Measurements from ENCODE around the gene METTL9.
"Not testable (repeated sequence)": the region's sequence is repeated elsewhere in the genome, so short reads cannot be mapped to it uniquely, and the experiment has no call there.

- TF ChIP-seq, protein P1, sequence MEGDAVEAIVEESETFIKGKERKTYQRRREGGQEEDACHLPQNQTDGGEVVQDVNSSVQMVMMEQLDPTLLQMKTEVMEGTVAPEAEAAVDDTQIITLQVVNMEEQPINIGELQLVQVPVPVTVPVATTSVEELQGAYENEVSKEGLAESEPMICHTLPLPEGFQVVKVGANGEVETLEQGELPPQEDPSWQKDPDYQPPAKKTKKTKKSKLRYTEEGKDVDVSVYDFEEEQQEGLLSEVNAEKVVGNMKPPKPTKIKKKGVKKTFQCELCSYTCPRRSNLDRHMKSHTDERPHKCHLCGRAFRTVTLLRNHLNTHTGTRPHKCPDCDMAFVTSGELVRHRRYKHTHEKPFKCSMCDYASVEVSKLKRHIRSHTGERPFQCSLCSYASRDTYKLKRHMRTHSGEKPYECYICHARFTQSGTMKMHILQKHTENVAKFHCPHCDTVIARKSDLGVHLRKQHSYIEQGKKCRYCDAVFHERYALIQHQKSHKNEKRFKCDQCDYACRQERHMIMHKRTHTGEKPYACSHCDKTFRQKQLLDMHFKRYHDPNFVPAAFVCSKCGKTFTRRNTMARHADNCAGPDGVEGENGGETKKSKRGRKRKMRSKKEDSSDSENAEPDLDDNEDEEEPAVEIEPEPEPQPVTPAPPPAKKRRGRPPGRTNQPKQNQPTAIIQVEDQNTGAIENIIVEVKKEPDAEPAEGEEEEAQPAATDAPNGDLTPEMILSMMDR (conservative IDR thresholded peaks at IDR 0.05; ENCODE audit: low read length): not testable (repeated sequence)
- TF ChIP-seq EZH2phosphoT487 (IDR thresholded peaks at IDR 0.05; ENCODE audit: borderline replicate concordance): not testable (repeated sequence)
Measured at GRCh38 chr16:21551076-21551475, 48.3 kb upstream of the METTL9 start.

Measured in Loucy (cell line).